Epithelial cell of esophagus (primary cell): ENCODE data around the gene BCAS4.
"Not testable (repeated sequence)": the region's sequence is repeated elsewhere in the genome, so short reads cannot be mapped to it uniquely, and the experiment has no call there.

Source experiments
- DNase-seq: peaks from one replicate; pipeline ENCODE4 v3.0.0; 2010; ENCODE audit warnings: low read depth
- H3K4me3 ChIP-seq: 2 replicates; pipeline ENCODE4 v1.5.1; 2011; ENCODE audit warnings: mild to moderate bottlenecking, low read length, control low read depth
- TF ChIP-seq, protein P1 (sequence below): IDR thresholded peaks from 2 replicates; pipeline ENCODE4 v1.5.1; 2011; ENCODE audit warnings: low read depth, mild to moderate bottlenecking, low read length, control low read depth, inconsistent platforms; ENCODE audit not compliant: insufficient read depth; ENCODE audit errors: missing control alignments

The BCAS4 gene

DNA sequence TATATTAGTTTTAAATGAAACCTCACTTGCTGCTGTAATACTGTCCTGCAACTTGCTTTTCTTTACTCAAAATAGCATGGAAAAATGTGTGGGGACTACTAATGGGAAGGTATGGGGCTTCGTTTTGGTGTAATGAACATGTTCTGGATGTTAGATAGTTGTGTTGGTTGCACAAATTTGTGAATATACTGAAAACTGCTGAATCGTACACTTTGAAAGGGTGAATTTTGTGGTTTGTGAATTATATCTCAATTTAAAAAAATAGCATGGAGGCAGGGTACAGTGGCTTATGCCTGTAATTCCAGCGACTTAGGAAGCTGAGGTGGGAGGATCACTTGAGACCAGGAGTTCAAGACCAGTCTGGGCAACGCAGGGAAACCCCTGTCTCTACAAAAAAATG is 2.3 kb downstream of the BCAS4 start:
- no peak for DNase-seq
- TF ChIP-seq, protein P1, sequence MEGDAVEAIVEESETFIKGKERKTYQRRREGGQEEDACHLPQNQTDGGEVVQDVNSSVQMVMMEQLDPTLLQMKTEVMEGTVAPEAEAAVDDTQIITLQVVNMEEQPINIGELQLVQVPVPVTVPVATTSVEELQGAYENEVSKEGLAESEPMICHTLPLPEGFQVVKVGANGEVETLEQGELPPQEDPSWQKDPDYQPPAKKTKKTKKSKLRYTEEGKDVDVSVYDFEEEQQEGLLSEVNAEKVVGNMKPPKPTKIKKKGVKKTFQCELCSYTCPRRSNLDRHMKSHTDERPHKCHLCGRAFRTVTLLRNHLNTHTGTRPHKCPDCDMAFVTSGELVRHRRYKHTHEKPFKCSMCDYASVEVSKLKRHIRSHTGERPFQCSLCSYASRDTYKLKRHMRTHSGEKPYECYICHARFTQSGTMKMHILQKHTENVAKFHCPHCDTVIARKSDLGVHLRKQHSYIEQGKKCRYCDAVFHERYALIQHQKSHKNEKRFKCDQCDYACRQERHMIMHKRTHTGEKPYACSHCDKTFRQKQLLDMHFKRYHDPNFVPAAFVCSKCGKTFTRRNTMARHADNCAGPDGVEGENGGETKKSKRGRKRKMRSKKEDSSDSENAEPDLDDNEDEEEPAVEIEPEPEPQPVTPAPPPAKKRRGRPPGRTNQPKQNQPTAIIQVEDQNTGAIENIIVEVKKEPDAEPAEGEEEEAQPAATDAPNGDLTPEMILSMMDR: no peak
- H3K4me3 ChIP-seq: no peak overlapping the region

DNA sequence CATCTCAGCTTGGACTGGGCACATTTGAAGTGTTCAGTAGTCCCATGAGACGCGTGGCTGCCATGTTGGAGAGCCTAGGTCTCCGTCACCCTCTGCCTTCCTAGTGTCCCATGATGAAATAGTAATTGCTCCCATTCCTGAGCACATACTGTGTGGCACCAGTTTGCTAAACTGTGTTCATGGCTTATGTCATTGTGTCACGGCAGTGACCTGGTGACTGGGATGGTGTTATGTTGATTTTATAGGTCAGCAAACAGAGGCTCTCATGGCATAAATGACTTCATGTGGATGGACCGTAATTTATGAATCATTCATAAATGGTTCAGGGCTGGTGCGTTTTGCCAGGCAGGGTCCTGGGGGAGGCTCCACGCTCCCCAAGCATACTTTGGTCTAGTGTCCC is 3.8 kb downstream of the BCAS4 start:
- no peak overlapping the region for H3K4me3 ChIP-seq
- TF ChIP-seq, protein P1: no peak
- no peak for DNase-seq

DNA sequence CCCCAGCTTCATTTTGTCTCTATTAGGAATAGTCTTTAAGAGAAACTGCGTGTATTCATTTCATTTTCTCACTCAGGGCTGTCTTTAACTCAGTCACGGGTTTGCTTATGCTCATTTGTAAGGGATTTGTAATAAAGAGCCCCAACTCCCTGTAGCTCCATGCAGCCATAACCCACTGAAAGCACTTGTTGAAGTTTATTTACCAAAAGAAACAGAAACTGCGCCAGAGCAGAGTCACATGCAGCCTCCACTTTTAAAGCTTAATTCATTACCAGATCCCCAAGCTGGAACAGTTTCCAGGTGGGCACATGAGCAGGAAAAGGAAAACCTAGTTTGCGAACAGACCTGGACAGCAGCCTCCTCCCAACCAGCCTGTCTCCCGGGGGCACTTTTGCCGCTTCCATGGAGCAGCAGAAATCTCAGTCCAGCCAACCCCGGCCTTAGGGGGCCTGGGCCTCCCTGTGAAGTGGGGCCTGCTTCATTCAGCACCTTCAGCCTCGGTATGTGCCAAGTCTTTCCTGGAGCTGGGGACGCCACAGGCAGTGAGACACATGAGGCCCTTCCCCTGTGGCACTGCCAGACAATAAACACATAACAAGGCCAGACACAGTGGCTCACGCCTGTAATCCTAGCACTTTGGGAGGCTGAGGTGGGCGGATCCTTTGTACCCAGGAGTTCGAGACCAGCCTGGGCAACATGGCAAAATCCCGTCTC is 4.5 kb downstream of the BCAS4 start:
- TF ChIP-seq, protein P1: no peak
- no peak for DNase-seq
- H3K4me3 ChIP-seq: no peak overlapping the region

DNA sequence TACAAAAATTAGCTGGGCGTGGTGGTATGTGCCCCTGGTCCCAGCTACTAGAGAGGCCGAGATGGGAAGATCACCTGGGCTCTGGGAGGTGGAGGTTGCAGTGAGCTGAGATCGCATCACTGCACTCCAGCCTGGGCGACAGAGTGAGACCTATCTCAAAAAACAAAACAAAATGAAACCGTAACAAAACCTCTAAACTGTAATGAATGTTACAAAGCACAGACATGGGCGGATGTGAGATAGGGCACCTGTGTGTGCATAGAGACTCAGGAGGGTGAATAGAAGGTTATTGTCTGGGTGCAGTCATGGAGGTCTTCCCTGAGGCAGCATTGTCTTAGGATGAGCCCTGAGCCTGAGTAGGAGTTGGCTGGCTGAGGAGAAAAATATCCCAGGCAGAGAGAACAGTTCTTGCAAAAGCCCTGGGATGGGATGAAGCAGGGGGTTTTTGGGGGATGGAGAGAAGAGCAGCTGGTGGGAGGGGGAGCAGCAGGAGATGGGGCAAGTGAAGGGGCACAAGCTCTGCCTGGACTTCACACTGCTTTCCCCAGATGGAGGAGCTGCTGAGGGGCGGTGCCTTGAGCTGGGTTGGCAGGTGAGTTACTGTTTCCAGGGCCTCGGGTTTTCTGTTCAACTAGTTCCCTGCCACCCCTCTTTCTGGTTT is 5.2 kb downstream of the BCAS4 start:
- no peak for DNase-seq
- TF ChIP-seq, protein P1: no peak
- no peak overlapping the region for H3K4me3 ChIP-seq

DNA sequence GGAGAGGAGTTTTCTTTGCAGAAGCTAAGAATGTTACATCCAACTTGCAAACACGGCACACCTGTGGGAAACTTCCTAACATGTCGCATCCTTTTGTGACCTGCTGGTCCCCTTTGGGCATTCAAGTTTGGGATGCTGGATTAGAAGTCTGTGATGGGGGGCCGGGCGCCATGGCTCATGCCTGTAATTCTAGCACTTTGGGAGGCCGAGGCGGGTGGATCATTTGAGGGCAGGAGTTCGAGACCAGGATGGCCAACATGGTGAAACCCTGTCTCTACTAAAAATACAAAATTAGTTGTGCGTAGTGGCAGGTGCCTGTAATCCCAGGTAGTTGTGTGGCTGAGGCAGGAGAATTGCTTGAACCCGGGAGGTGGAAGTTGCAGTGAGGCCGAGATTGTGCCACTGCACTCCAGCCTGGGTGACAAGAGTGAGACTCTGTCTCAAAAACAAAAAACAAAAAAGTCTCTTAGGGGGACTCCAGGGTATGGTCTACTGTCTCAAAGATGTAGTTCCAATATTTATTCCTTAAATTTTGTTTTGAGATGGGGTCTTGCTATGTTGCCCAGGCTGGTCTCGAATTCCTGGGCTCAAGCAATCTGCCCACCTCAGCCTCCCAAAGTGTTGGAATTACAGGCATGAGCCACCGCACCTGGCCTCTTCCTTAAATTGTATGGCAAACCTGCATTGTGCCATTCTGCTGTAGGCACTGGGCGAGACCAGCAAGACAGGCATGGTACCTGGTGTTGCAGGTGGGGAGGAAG is 6.3 kb downstream of the BCAS4 start:
- not testable (repeated sequence) for DNase-seq, H3K4me3 ChIP-seq

DNA sequence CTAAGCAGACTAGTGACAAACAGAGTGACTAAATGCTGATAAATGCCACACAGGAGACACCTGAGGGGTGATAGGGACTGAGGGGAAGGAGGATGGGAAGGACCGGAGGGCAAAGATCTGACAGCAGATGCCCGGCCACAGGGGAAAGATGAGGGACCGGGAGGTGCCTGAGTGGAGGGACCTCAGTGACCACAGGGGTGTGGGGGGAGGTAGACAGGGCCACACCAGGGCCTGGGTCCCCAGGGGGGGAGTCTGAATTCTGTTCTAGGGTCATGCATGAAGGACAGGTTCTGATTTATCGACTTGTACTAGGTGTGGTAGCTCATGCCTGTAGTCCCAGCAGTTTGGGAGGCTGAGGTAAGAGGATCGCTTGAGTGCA is 6.9 kb downstream of the BCAS4 start:
- DNase-seq: no peak
- TF ChIP-seq, protein P1: no peak
- no peak overlapping the region for H3K4me3 ChIP-seq

DNA sequence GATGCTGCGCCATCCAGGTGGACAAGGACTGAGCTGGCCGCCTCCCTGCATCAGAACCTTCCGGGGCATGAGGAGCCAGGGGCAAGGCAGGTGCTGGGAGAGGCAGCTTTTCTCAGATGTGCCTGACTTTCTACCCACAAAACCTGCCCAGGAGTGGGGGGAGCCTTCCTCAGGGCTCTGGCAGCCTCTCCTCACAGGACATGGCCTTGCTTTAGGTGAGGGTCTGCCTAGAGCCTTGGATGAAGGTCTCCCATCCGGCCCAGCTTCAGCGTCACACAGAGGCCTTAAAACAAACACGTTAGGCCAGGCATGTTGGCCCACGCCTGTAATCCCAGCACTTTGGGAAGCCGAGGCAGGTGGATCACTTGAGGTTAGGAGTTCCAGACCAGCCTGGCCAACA is 7.4 kb downstream of the BCAS4 start:
- TF ChIP-seq, protein P1: no peak
- DNase-seq: no peak
- no peak overlapping the region for H3K4me3 ChIP-seq
